ENCODE data around the gene HLA-DMA. TPM values are rescaled to one million over a fixed set of nuclear protein-coding genes. Genes with fewer than 3 reads are reported as not detected.

Gene HLA-DMA
- total RNA-seq, result 10 to 100 TPM; 18.3 to 57.0 (median 24.2) TPM

- H3K27ac ChIP-seq, result peak within 1 kb of the TSS; percentile 48
- TF ChIP-seq POLR2AphosphoS5 (IDR thresholded peaks at IDR 0.05) (peak in 2 of 3 donors; percentile 25 to 76), EP300 (IDR thresholded peaks at IDR 0.05) (no peak), CTCF (IDR thresholded peaks at IDR 0.05) (peak; percentile 58 to 79), POLR2A (IDR thresholded peaks at IDR 0.05) (peak in 1 of 2 donors; percentile 36)
- H3K36me3 ChIP-seq, result no peaks in the 10 kb centered on the region
- H3K9me3 ChIP-seq, result no peaks in the 10 kb centered on the region
- no peaks in the 10 kb centered on the region for H3K27me3 ChIP-seq
- DNase-seq (ENCODE audit: low spot score in 2 of 2), result peak; percentile 90
- 29% methylated on average over 10 of the region's 10 CpGs for WGBS
- H3K4me3 ChIP-seq, result peak within 1 kb of the TSS; percentile 42
- peaks cover 22% of the 10 kb centered on the region for H3K4me1 ChIP-seq
These were observed at the start of gene HLA-DMA for GRCh38 chr6:32952817-32953739. HLA-DMA (minus strand) TSS chr6:32953097; CDS start chr6:32953036, 61 bp downstream.

- Histone ChIP-seq H3K27ac (no peak overlapping the region), H3K9me3 (no peaks in the 10 kb centered on the region), H3K4me3 (no peak overlapping the region), H3K27me3 (peaks cover 33% of the 10 kb centered on the region), H3K4me1 (no peaks in the 10 kb centered on the region), H3K36me3 (no peaks in the 10 kb centered on the region)
- WGBS, result 53% methylated on average over 4 of the region's 4 CpGs
- DNase-seq (ENCODE audit: low spot score in 2 of 2), result no peak
- no peak for TF ChIP-seq POLR2AphosphoS5 (IDR thresholded peaks at IDR 0.05)
- no peak for TF ChIP-seq EP300 (IDR thresholded peaks at IDR 0.05)
- TF ChIP-seq CTCF (IDR thresholded peaks at IDR 0.05), result no peak
- no peak for TF ChIP-seq POLR2A (IDR thresholded peaks at IDR 0.05)
These were observed 48.8 kb upstream of the HLA-DMA start for GRCh38 chr6:33001685-33002084.

GRCh38 chr6:33000055-33000454, 47.2 kb upstream of the HLA-DMA start:
- 60% methylated on average over 8 of the region's 8 CpGs for WGBS
- H3K27me3 ChIP-seq, result peaks cover 29% of the 10 kb centered on the region
- no peak for DNase-seq (ENCODE audit: low spot score in 2 of 2)

GRCh38 chr6:32995448-32995847, 42.6 kb upstream of the HLA-DMA start:
- no peaks in the 10 kb centered on the region for H3K9me3 ChIP-seq
- TF ChIP-seq CTCF (IDR thresholded peaks at IDR 0.05) (no peak), POLR2AphosphoS5 (IDR thresholded peaks at IDR 0.05) (no peak), EP300 (IDR thresholded peaks at IDR 0.05) (no peak), POLR2A (IDR thresholded peaks at IDR 0.05) (no peak)
- no peaks in the 10 kb centered on the region for H3K36me3 ChIP-seq
- 53% methylated on average over 2 of the region's 2 CpGs for WGBS
- no peak overlapping the region for H3K4me3 ChIP-seq
- peaks cover 26% of the 10 kb centered on the region for H3K27me3 ChIP-seq
- no peaks in the 10 kb centered on the region for H3K4me1 ChIP-seq
- no peak for DNase-seq (ENCODE audit: low spot score in 2 of 2)
- no peak overlapping the region for H3K27ac ChIP-seq

More at GRCh38 chr6:33000055-33000454, 47.2 kb upstream of the HLA-DMA start:
- TF ChIP-seq CTCF (IDR thresholded peaks at IDR 0.05), result no peak
- TF ChIP-seq POLR2A (IDR thresholded peaks at IDR 0.05), result no peak
- no peak overlapping the region for H3K27ac ChIP-seq
- H3K4me3 ChIP-seq, result no peak overlapping the region
- no peaks in the 10 kb centered on the region for H3K36me3 ChIP-seq
- H3K4me1 ChIP-seq, result no peaks in the 10 kb centered on the region
- H3K9me3 ChIP-seq, result no peaks in the 10 kb centered on the region

- 85% methylated on average over 9 of the region's 9 CpGs for WGBS
- TF ChIP-seq EP300 (IDR thresholded peaks at IDR 0.05), result no peak
- TF ChIP-seq CTCF (IDR thresholded peaks at IDR 0.05), result no peak
- no peak for TF ChIP-seq POLR2A (IDR thresholded peaks at IDR 0.05)
- TF ChIP-seq POLR2AphosphoS5 (IDR thresholded peaks at IDR 0.05), result no peak
- no peak overlapping the region for H3K27ac ChIP-seq
These were observed 40.6 kb upstream of the HLA-DMA start for GRCh38 chr6:32993363-32993973.

More at GRCh38 chr6:32993363-32993973, 40.6 kb upstream of the HLA-DMA start:
- no peak for DNase-seq (ENCODE audit: low spot score in 2 of 2)
- no peaks in the 10 kb centered on the region for H3K36me3 ChIP-seq
- no peaks in the 10 kb centered on the region for H3K4me1 ChIP-seq
- no peaks in the 10 kb centered on the region for H3K9me3 ChIP-seq
- H3K4me3 ChIP-seq, result no peak overlapping the region
- H3K27me3 ChIP-seq, result peaks cover 13% of the 10 kb centered on the region

All from suprapubic skin (tissue), 4 donors.